HFFc6 (cell line): ENCODE results near the gene NEBL. TPM values are rescaled to one million over a fixed set of nuclear protein-coding genes. Genes with fewer than 3 reads are reported as not detected.

Experiments used
- DNase-seq: peaks from one replicate; pipeline ENCODE4 v3.0.0-alpha.2; 2018
- H3K27ac Mint-ChIP-seq: 2 replicates; pipeline ENCODE4 v1.8.0; 2020; ENCODE audit warnings: mild to moderate bottlenecking, mixed read lengths
- H3K27me3 Mint-ChIP-seq: 2 replicates; pipeline ENCODE4 v1.8.0; 2021; ENCODE audit warnings: mild to moderate bottlenecking, moderate library complexity, mixed read lengths; ENCODE audit not compliant: insufficient read depth
- H3K36me3 Mint-ChIP-seq: 2 replicates; pipeline ENCODE4 v1.8.0; 2021; ENCODE audit warnings: low read depth, mixed read lengths
- H3K4me1 Mint-ChIP-seq: 2 replicates; pipeline ENCODE4 v1.8.0; 2020; ENCODE audit warnings: low read depth, mixed read lengths
- H3K4me3 Mint-ChIP-seq: 2 replicates; pipeline ENCODE4 v1.8.0; 2020; ENCODE audit warnings: mild to moderate bottlenecking, moderate library complexity, mixed read lengths
- H3K9me3 Mint-ChIP-seq: 2 replicates; pipeline ENCODE4 v1.8.0; 2020; ENCODE audit warnings: mild to moderate bottlenecking, mixed read lengths
- total RNA-seq, 6 experiments: library from RNA; stranded (reverse); fragmentation: NEBNext Ultra II Directional; extraction: Animal tissue kit (Norgen Biotek cat#: 25700); gene quantifications; 2 replicates in 1 of 6; 3 replicates in 5 of 6; pipeline ENCODE4 v1.2.3, GENCODE V29; 2021
- TF ChIP-seq, protein P1 (sequence below): fragments of 200-600 bp; sonication (generic); IDR thresholded peaks from 2 replicates; pipeline ENCODE4 v1.5.0; 2021; ENCODE audit warnings: antibody characterized with exemption, mild to moderate bottlenecking

NEBL gene
- total RNA-seq, 6 experiments from 2014 or later = not detected

DNA sequence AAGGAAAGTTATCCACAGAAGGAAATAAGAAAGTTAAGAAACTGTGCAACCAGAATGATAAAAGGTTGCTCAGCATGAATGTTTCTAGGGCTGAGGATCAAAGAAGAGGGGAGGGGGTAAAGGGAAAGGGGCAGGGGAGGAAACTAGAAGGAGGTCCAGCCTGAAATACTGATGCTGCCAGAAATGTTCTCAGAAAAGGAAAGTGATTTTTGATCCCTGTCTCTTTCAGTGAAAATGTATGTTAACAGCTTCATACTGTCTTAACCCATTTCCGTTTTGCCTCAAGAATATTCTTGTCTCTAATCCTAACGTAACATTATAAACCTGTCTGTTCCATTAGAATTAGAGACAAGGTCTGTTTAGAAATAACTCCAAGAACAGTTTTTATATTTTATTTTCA lies 49.6 kb downstream of the NEBL start:
- TF ChIP-seq, protein P1, sequence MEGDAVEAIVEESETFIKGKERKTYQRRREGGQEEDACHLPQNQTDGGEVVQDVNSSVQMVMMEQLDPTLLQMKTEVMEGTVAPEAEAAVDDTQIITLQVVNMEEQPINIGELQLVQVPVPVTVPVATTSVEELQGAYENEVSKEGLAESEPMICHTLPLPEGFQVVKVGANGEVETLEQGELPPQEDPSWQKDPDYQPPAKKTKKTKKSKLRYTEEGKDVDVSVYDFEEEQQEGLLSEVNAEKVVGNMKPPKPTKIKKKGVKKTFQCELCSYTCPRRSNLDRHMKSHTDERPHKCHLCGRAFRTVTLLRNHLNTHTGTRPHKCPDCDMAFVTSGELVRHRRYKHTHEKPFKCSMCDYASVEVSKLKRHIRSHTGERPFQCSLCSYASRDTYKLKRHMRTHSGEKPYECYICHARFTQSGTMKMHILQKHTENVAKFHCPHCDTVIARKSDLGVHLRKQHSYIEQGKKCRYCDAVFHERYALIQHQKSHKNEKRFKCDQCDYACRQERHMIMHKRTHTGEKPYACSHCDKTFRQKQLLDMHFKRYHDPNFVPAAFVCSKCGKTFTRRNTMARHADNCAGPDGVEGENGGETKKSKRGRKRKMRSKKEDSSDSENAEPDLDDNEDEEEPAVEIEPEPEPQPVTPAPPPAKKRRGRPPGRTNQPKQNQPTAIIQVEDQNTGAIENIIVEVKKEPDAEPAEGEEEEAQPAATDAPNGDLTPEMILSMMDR = no peak
- Mint-ChIP-seq H3K27me3 (no peaks in the 10 kb centered on the region), H3K9me3 (peaks cover 18% of the 10 kb centered on the region), H3K4me1 (no peaks in the 10 kb centered on the region), H3K27ac (no peak overlapping the region), H3K36me3 (no peaks in the 10 kb centered on the region), H3K4me3 (no peak overlapping the region)
- no peak for DNase-seq

DNA sequence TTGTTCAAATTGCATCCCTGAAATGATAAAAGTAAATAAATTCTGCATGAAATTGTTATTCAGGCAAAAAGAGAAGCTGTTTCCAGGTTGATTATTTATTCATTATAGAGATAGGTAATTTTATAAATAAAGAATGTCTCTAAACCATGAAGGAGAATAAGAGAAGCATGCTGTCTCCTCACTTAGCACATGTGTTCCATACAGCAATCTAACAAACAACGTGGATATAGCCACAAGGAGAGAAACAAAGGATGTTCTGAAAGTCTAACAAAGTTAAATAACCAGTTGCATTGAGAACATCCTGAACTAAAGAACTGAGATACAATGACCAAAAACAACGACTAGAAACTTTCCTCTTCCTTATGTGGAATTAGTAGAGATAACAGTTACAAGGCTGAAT lies 50.8 kb downstream of the NEBL start:
- H3K4me3 Mint-ChIP-seq = no peak overlapping the region
- TF ChIP-seq, protein P1 = no peak
- DNase-seq = no peak
- peaks cover 18% of the 10 kb centered on the region for H3K9me3 Mint-ChIP-seq
- no peak overlapping the region for H3K27ac Mint-ChIP-seq
- no peaks in the 10 kb centered on the region for H3K27me3 Mint-ChIP-seq
- no peaks in the 10 kb centered on the region for H3K36me3 Mint-ChIP-seq
- H3K4me1 Mint-ChIP-seq = no peaks in the 10 kb centered on the region

DNA sequence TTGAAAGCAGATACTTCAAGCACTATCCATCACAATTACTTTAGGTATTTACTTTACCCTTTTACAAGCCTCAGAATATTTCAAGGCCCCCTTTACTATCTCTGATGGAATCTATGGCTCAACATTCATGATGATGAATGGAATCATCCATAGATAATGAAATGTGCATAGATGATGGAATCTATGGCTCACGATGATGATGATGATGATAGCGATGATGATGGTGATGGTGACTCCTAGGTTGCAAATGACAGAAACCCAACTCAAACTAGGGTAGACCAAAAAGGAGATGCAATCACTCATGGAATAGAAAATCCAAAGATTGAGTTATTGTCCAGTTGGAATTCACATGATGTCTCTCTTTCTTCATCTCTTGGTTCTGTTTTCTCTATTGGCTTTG lies 55.7 kb downstream of the NEBL start:
- Mint-ChIP-seq H3K4me1 (no peaks in the 10 kb centered on the region), H3K9me3 (peaks cover 32% of the 10 kb centered on the region), H3K27ac (no peak overlapping the region), H3K27me3 (no peaks in the 10 kb centered on the region), H3K4me3 (no peak overlapping the region), H3K36me3 (no peaks in the 10 kb centered on the region)
- TF ChIP-seq, protein P1 = no peak
- no peak for DNase-seq

DNA sequence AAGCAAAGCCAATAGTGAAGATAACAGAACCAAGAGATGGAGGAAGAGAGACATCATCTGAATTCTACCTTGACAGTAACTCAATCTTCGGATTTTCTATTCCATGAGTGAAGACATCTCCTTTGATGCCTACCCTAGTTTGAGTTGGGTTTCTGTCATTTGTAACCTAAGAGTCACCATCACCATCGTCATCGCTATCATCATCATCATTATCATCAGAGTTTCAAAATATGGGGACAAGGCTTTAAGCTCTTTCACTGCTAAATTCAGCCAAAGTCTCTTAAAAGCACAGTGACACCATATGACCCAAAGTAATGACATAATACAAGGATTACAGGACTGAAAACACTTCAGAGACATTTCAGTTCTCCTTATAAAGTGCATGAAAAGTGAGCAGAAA lies 57.2 kb downstream of the NEBL start:
- TF ChIP-seq, protein P1 = no peak
- H3K4me1 Mint-ChIP-seq = no peaks in the 10 kb centered on the region
- peaks cover 36% of the 10 kb centered on the region for H3K9me3 Mint-ChIP-seq
- no peak overlapping the region for H3K4me3 Mint-ChIP-seq
- DNase-seq = no peak
- no peak overlapping the region for H3K27ac Mint-ChIP-seq
- H3K36me3 Mint-ChIP-seq = no peaks in the 10 kb centered on the region
- no peaks in the 10 kb centered on the region for H3K27me3 Mint-ChIP-seq

DNA sequence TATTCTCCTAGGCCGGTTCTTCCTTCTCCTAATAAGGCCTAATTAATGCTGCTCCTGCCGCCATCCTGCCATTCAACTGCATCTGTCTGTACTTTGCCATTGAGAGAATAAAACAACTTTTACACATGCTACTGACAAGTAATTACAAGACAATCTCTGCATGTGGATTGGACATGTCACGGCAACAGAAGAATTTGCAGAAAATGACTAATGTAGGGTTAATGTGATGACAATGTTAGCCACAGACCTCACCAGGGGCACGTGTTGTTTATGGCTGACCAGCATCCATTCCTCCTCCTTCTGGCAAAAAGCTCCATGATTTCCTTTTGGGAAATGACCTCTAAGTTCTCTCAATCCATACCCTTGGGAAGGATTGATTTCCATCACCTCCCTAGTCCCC lies 58.0 kb downstream of the NEBL start:
- Mint-ChIP-seq H3K4me3 (no peak overlapping the region), H3K9me3 (peaks cover 44% of the 10 kb centered on the region), H3K36me3 (no peaks in the 10 kb centered on the region), H3K27me3 (no peaks in the 10 kb centered on the region), H3K4me1 (no peaks in the 10 kb centered on the region), H3K27ac (no peak overlapping the region)
- TF ChIP-seq, protein P1 = no peak
- no peak for DNase-seq

DNA sequence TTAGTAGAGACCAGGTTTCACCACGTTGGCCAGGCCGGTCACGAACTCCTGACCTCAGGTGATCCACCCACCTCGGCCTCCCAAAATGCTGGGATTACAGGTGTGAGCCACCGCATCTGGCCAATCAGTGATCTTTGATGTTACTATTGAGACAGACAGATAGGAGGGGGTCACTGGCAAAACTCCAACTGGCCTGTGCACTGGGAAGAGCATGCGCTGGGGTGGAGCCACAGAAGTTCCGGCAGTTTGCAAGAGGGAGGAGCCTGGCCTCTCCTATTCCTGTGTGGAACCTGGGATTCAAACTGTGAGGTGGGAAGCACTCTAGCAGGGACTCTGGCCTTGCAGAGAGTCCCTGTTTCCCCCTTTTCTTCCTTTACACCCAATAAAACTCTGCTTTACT lies 60.7 kb downstream of the NEBL start:
- H3K36me3 Mint-ChIP-seq = no peaks in the 10 kb centered on the region
- DNase-seq = no peak
- H3K9me3 Mint-ChIP-seq = peaks cover 52% of the 10 kb centered on the region
- H3K27me3 Mint-ChIP-seq = no peaks in the 10 kb centered on the region
- H3K4me1 Mint-ChIP-seq = no peaks in the 10 kb centered on the region
- TF ChIP-seq, protein P1 = no peak
- H3K27ac Mint-ChIP-seq = no peak overlapping the region
- H3K4me3 Mint-ChIP-seq = no peak overlapping the region
